Muscle layer of duodenum (tissue), 2 donors: ENCODE measurements around the gene TXN2.

Experiments
- H3K27ac ChIP-seq: one replicate; pipeline ENCODE4 v1.7.0; 2013; ENCODE audit warnings: mild to moderate bottlenecking, low read length
- H3K27me3 ChIP-seq: one replicate; pipeline ENCODE4 v1.7.0; 2013; ENCODE audit warnings: low read depth, mild to moderate bottlenecking, control low read depth, low read length
- H3K36me3 ChIP-seq, 2 donors: one replicate each; pipeline ENCODE4 v1.7.0; 2013; ENCODE audit warnings: low read length in 2 of 2, control low read depth in 1 of 2, mild to moderate bottlenecking in 1 of 2; ENCODE audit not compliant: insufficient read depth in 2 of 2, control insufficient read depth in 1 of 2
- H3K4me1 ChIP-seq, 2 donors: one replicate each; pipeline ENCODE4 v1.7.0; 2013; ENCODE audit warnings: low read length in 2 of 2, mild to moderate bottlenecking in 2 of 2, control low read depth in 1 of 2, moderate library complexity in 1 of 2; ENCODE audit not compliant: insufficient read depth in 2 of 2, control insufficient read depth in 1 of 2
- H3K4me3 ChIP-seq, 2 donors: one replicate each; pipeline ENCODE4 v1.7.0; 2013; ENCODE audit warnings: low read length in 2 of 2, low read depth in 1 of 2, mild to moderate bottlenecking in 1 of 2
- H3K9me3 ChIP-seq, 2 donors: one replicate each; pipeline ENCODE4 v1.7.0; 2013; ENCODE audit warnings: low read length in 2 of 2, control low read depth in 1 of 2, mild to moderate bottlenecking in 1 of 2; ENCODE audit not compliant: control insufficient read depth in 1 of 2
- donor health status: healthy.

TXN2 gene

GRCh38 chr22:36478966-36479365 is 2.5 kb downstream of the TXN2 start:
- H3K4me3 ChIP-seq: no peak overlapping the region
- no peak overlapping the region for H3K27ac ChIP-seq
- H3K36me3 ChIP-seq: peaks cover 33 to 46% of the 10 kb centered on the region in 2 donors
- H3K4me1 ChIP-seq: peaks cover 5 to 23% of the 10 kb centered on the region in 2 donors
- H3K9me3 ChIP-seq: no peaks in the 10 kb centered on the region
- no peaks in the 10 kb centered on the region for H3K27me3 ChIP-seq

- Histone ChIP-seq H3K9me3 (no peaks in the 10 kb centered on the region), H3K27me3 (no peaks in the 10 kb centered on the region), H3K36me3 (peaks cover 41 to 63% of the 10 kb centered on the region in 2 donors), H3K4me3 (no peak overlapping the region), H3K4me1 (peaks cover 2 to 22% of the 10 kb centered on the region in 2 donors), H3K27ac (no peak overlapping the region)
Observed at GRCh38 chr22:36475341-36475740, 6.1 kb downstream of the TXN2 start.

DNA sequence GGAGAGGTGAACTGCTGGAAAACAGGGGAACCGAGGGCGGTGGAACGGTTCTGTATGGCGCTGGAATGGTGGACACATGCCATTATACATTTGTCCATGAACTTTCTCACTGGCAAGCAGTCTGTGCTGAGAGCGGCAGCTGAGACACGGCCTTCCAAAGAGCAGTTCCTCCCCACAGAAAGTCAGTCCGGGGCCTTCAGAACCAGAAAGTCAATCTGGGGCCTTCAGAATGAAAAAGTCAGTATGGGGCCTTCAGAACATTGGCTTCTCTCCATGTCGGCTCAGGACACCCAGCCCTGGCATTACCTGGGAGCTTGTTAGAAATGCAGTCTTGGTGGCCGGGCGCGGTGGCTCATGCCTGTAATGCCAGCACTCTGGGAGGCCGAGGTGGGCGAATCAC is 8.8 kb downstream of the TXN2 start:
- H3K36me3 ChIP-seq: peaks cover 37 to 58% of the 10 kb centered on the region in 2 donors
- H3K4me1 ChIP-seq: peaks cover 6 to 36% of the 10 kb centered on the region in 2 donors
- peak overlapping the region; percentile 74 for H3K27ac ChIP-seq
- H3K4me3 ChIP-seq: peak overlapping the region in 1 of 2 donors; percentile 21
- no peaks in the 10 kb centered on the region for H3K27me3 ChIP-seq
- H3K9me3 ChIP-seq: no peaks in the 10 kb centered on the region

GRCh38 chr22:36471341-36471821 is 10.1 kb downstream of the TXN2 start:
- H3K4me3 ChIP-seq: peak overlapping the region in 1 of 2 donors; percentile 21
- no peaks in the 10 kb centered on the region for H3K27me3 ChIP-seq
- peak overlapping the region; percentile 74 for H3K27ac ChIP-seq
- H3K9me3 ChIP-seq: no peaks in the 10 kb centered on the region
- H3K36me3 ChIP-seq: peaks cover 40 to 50% of the 10 kb centered on the region in 2 donors
- peaks cover 7 to 40% of the 10 kb centered on the region in 2 donors for H3K4me1 ChIP-seq

- H3K9me3 ChIP-seq: no peaks in the 10 kb centered on the region
- H3K36me3 ChIP-seq: peaks cover 38 to 46% of the 10 kb centered on the region in 2 donors
- H3K27ac ChIP-seq: peak overlapping the region; percentile 74
- H3K4me1 ChIP-seq: peaks cover 7 to 40% of the 10 kb centered on the region in 2 donors
- no peaks in the 10 kb centered on the region for H3K27me3 ChIP-seq
- peak overlapping the region in 1 of 2 donors; percentile 21 for H3K4me3 ChIP-seq
Observed at GRCh38 chr22:36470994-36471331, 10.5 kb downstream of the TXN2 start.

DNA sequence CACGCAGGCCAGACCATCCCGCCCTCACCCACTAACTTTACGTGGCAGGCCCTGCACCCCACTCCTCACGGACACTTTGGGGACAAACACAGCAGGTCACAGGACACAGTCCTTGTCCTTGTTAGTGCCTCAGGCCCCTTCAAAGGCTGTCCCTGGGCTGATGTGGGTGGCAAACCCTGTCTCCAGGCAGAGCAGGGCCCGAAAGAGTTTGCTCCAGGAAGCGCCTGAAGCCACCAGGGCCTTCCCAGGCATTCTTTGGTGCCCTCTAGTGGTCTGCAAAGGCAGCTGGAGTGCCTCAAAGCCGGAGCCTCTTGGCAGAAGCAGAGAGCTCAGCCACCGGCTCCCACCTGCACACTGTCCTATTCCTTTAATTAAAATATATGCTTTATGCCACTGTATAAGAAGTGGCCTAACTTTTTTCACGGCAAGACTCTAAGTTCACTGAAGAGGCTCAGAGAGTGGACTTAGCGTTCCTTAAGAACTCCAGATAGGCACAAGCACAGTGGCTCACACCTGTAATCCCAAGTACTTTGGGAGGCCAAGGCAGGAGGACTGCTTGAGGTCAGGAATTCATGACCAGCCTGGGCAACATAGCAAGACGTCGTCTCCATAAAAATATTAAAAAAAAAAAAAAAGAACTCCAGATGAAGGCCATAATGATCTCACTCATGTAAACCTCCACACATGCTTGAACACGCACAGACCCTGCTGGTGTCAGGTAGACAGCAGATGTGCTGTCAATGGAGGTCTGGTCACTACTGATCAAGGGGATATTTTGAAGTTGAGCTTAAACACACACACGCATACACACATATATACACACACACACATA is 11.1 kb downstream of the TXN2 start:
- H3K4me1 ChIP-seq: peaks cover 7 to 40% of the 10 kb centered on the region in 2 donors
- peak overlapping the region; percentile 74 for H3K27ac ChIP-seq
- H3K4me3 ChIP-seq: peak overlapping the region in 1 of 2 donors; percentile 21
- no peaks in the 10 kb centered on the region for H3K9me3 ChIP-seq
- peaks cover 32 to 43% of the 10 kb centered on the region in 2 donors for H3K36me3 ChIP-seq
- H3K27me3 ChIP-seq: no peaks in the 10 kb centered on the region

- H3K27me3 ChIP-seq: no peaks in the 10 kb centered on the region
- H3K9me3 ChIP-seq: no peaks in the 10 kb centered on the region
- H3K4me1 ChIP-seq: peaks cover 7 to 37% of the 10 kb centered on the region in 2 donors
- H3K27ac ChIP-seq: peak overlapping the region; percentile 63
- H3K4me3 ChIP-seq: no peak overlapping the region
- peaks cover 21 to 33% of the 10 kb centered on the region in 2 donors for H3K36me3 ChIP-seq
Observed at GRCh38 chr22:36469094-36469710, 12.2 kb downstream of the TXN2 start.

DNA sequence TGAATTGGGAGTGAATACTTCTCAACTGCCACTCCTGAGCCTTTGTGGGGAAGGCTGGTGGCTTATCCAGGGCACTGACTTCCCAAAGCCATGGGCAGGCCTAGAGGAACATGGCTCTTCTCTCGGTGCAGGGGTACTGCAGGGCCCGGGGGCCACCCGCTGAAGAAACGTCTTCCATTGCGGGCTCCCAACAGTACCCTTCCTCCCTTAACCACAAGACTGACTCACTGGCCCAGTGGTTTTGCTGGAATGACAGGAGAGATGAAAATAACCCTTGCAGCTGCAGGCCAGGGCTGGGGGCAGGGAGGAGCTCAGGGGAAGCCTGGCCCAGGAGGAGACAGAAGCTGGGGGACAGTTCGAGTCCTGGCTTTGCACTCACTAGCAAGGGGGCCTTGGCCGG is 13.5 kb downstream of the TXN2 start:
- Histone ChIP-seq H3K27ac (peak overlapping the region; percentile 85), H3K4me1 (peaks cover 7 to 25% of the 10 kb centered on the region in 2 donors), H3K36me3 (peaks cover 14 to 24% of the 10 kb centered on the region in 2 donors), H3K4me3 (peak overlapping the region in 1 of 2 donors; percentile 9), H3K9me3 (no peaks in the 10 kb centered on the region), H3K27me3 (no peaks in the 10 kb centered on the region)

DNA sequence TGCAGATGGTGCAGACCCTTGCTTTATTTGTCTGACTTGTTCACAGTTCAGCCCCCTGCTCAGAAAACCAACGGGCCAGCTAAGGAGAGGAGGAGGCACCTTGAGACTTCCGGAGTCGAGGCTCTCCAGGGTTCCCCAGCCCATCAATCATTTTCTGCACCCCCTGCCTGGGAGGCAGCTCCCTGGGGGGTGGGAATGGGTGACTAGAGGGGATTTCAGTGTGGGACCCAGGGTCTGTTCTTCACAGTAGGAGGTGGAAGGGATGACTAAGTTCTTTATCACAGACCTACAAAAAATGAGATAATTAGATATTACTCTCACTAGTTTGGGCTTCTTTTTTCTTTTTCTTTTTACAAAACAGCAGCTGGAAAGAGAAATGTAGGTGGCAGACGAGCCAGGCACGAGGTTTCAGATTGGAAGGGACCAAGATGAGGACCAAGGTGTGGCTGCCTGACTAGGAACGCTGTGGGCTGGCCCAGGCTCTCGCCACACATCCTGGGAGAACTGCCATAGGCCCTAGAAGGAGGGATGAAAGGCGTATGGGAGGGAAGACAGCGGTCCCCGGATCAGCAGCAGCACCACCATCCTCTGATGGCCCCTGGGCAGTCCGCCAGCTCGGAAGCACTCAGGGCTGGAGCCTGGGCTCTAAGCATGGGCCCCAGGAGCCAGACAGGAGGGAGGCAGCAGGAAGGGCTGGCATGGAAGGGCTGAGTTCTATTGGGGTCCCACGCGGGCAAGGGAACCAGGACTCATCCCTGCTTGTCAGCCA is 14.2 kb downstream of the TXN2 start:
- H3K27me3 ChIP-seq: no peaks in the 10 kb centered on the region
- H3K36me3 ChIP-seq: peaks cover 11 to 20% of the 10 kb centered on the region in 2 donors
- peak overlapping the region in 1 of 2 donors; percentile 9 for H3K4me3 ChIP-seq
- peaks cover 7 to 25% of the 10 kb centered on the region in 2 donors for H3K4me1 ChIP-seq
- peak overlapping the region; percentile 85 for H3K27ac ChIP-seq
- no peaks in the 10 kb centered on the region for H3K9me3 ChIP-seq

GRCh38 chr22:36466258-36466657 is 15.2 kb downstream of the TXN2 start:
- Histone ChIP-seq H3K4me3 (no peak overlapping the region), H3K27me3 (no peaks in the 10 kb centered on the region), H3K36me3 (peaks cover 11 to 13% of the 10 kb centered on the region in 2 donors), H3K4me1 (peaks cover 7 to 25% of the 10 kb centered on the region in 2 donors), H3K9me3 (no peaks in the 10 kb centered on the region), H3K27ac (peak overlapping the region; percentile 85)
